HepG2 (cell line): Measurements from ENCODE around the gene HYAL1. TPM values are rescaled to one million over a fixed set of nuclear protein-coding genes. Genes with fewer than 3 reads are reported as not detected.

Experiments used
- ATAC-seq: fragments of 200-7000 bp; cut with Tn5 transposase; 3 replicates; pipeline ENCODE4 v1.9.1; 2020; ENCODE audit warnings: mild to moderate bottlenecking, moderate library complexity
- BruUV-seq: library from RNA; stranded (reverse); fragments of 400-500 nt; replicated peaks from 2 replicates; lab custom pipeline; 2021; lab: Mats Ljungman, UMichigan
- CTCF ChIA-PET: fragments of 300-600 bp; formaldehyde crosslinking; extraction: SDS; loops from one replicate; lab custom pipeline; 2021; ENCODE audit warnings: low total read pairs, inconsistent platforms, low intra/inter-chr PET ratio; lab: Yijun Ruan, JAX
- POLR2A ChIA-PET: fragments of 350-600 bp; sonication (Branson Sonifier 250); formaldehyde crosslinking; loops from one replicate; lab custom pipeline; 2020; ENCODE audit warnings: antibody characterized with exemption, inconsistent platforms; lab: Yijun Ruan, JAX
- DNase-seq: peaks from one replicate; pipeline ENCODE4 v3.0.0-alpha.2; 2015; ENCODE audit warnings: low spot score
- FAIRE-seq: peaks from 3 replicates; lab custom pipeline; 2011; peaks lifted over from hg19 to GRCh38; lab: Jason Lieb, UNC
- H2AFZ ChIP-seq: one replicate; pipeline ENCODE4 v1.6.1; 2011; ENCODE audit warnings: low read length, inconsistent platforms
- H3K27ac ChIP-seq: fragments of 300-600 bp; 3 replicates; pipeline ENCODE4 v1.8.0; 2011; ENCODE audit warnings: mixed run types, mild to moderate bottlenecking, mixed read lengths, low read length, inconsistent platforms; ENCODE audit not compliant: insufficient read depth; ENCODE audit errors: extremely low read length
- H3K27me3 ChIP-seq, 2 experiments: fragments of 200-600 bp in 1 of 2; 2 replicates in 1 of 2; 3 replicates in 1 of 2; pipeline versions ENCODE4 v1.6.0 to v1.8.0; 2011; ENCODE audit warnings: low read length in 2 of 2, mild to moderate bottlenecking in 2 of 2, moderate library complexity in 2 of 2, inconsistent platforms in 1 of 2; ENCODE audit not compliant: insufficient read depth in 2 of 2, control insufficient read depth in 1 of 2
- H3K36me3 ChIP-seq, 2 experiments: fragments of 200-600 bp in 1 of 2; replicated peaks in 1 of 2; 2 replicates in 1 of 2; 3 replicates in 1 of 2; pipeline versions ENCODE4 v1.5.1 to v1.8.0; 2011; ENCODE audit warnings: low read length in 2 of 2, inconsistent platforms in 1 of 2; ENCODE audit not compliant: insufficient read depth in 2 of 2, control insufficient read depth in 1 of 2
- H3K4me1 ChIP-seq: 2 replicates; pipeline ENCODE4 v1.5.1; 2012; ENCODE audit warnings: low read length, inconsistent platforms; ENCODE audit not compliant: insufficient read depth
- H3K4me2 ChIP-seq: 2 replicates; pipeline ENCODE4 v1.6.0; 2011; ENCODE audit warnings: low read depth, low read length, inconsistent platforms
- H3K4me3 ChIP-seq, 3 experiments: fragments of 200-600 bp in 1 of 3; sonication (generic), shearing (Covaris generic) in 1 of 3; replicated peaks in 1 of 3; 2 replicates each; pipeline ENCODE4 v1.5.1; 2011 to 2016; ENCODE audit warnings: low read length in 3 of 3, inconsistent platforms in 2 of 3, low read depth in 2 of 3, mild to moderate bottlenecking in 2 of 3, control low read depth in 1 of 3, mixed read lengths in 1 of 3; ENCODE audit not compliant: insufficient read depth in 1 of 3
- H3K79me2 ChIP-seq: one replicate; pipeline ENCODE4 v1.6.1; 2011; ENCODE audit warnings: low read length, inconsistent platforms; ENCODE audit not compliant: insufficient read depth
- H3K9ac ChIP-seq: 2 replicates; pipeline ENCODE4 v1.6.0; 2011; ENCODE audit warnings: mild to moderate bottlenecking, low read depth, low read length, inconsistent platforms; ENCODE audit not compliant: insufficient read depth
- H3K9me3 ChIP-seq: 2 replicates; pipeline ENCODE4 v1.5.1; 2012; ENCODE audit warnings: mild to moderate bottlenecking, low read length
- H4K20me1 ChIP-seq: 2 replicates; pipeline ENCODE4 v1.6.0; 2011; ENCODE audit warnings: inconsistent platforms, mild to moderate bottlenecking, low read length, moderate library complexity; ENCODE audit not compliant: insufficient read depth
- CBX5 ChIP-seq: sonication (generic); formaldehyde crosslinking; IDR thresholded peaks from 2 replicates; pipeline ENCODE4 v1.4.0; 2020; ENCODE audit warnings: missing genetic modification reagents, borderline replicate concordance
- HIVEP1 ChIP-seq: sonication (generic); formaldehyde crosslinking; IDR thresholded peaks from 2 replicates; pipeline ENCODE4 v1.4.0; 2020; ENCODE audit warnings: mild to moderate bottlenecking, missing genetic modification reagents
- HNRNPL ChIP-seq: fragments of 200-400 bp; formaldehyde crosslinking; IDR thresholded peaks from 2 replicates; pipeline ENCODE4 v1.6.1; 2017; ENCODE audit warnings: mild to moderate bottlenecking, low read depth, low read length
- HOXA3 ChIP-seq: sonication (generic); formaldehyde crosslinking; IDR thresholded peaks from 2 replicates; pipeline ENCODE4 v1.5.0; 2020; ENCODE audit warnings: missing genetic modification reagents
- NFKB2 ChIP-seq: sonication (generic); formaldehyde crosslinking; IDR thresholded peaks from 2 replicates; pipeline ENCODE4 v1.4.0; 2020; ENCODE audit warnings: missing genetic modification reagents, borderline replicate concordance
- TAF1 ChIP-seq: sonication (generic); formaldehyde crosslinking; IDR thresholded peaks from 2 replicates; pipeline ENCODE4 v1.4.0; 2020; ENCODE audit warnings: missing genetic modification reagents
- ZBTB42 ChIP-seq: sonication (generic); formaldehyde crosslinking; IDR thresholded peaks from 2 replicates; pipeline ENCODE4 v1.5.0; 2020; ENCODE audit warnings: mild to moderate bottlenecking, missing genetic modification reagents
- ZC3H13 ChIP-seq: sonication (generic); formaldehyde crosslinking; IDR thresholded peaks from 2 replicates; pipeline ENCODE4 v1.8.1; 2023; ENCODE audit warnings: mild to moderate bottlenecking, missing genetic modification reagents, moderate library complexity
- ZNF235 ChIP-seq: sonication (generic); formaldehyde crosslinking; IDR thresholded peaks from 2 replicates; pipeline ENCODE4 v1.8.1; 2023; ENCODE audit warnings: mild to moderate bottlenecking, missing genetic modification reagents, borderline replicate concordance
- ZNF253 ChIP-seq: sonication (generic); formaldehyde crosslinking; IDR thresholded peaks from 2 replicates; pipeline ENCODE4 v1.8.0; 2022; ENCODE audit warnings: mild to moderate bottlenecking, missing genetic modification reagents, borderline replicate concordance
- ZNF501 ChIP-seq: sonication (generic); formaldehyde crosslinking; IDR thresholded peaks from 2 replicates; pipeline ENCODE4 v1.5.1; 2020; ENCODE audit warnings: mild to moderate bottlenecking, moderate library complexity, missing genetic modification reagents
- ZNF564 ChIP-seq: sonication (generic); formaldehyde crosslinking; IDR thresholded peaks from 2 replicates; pipeline ENCODE4 v1.8.1; 2023; ENCODE audit warnings: mild to moderate bottlenecking, missing genetic modification reagents
- ZNF747 ChIP-seq: sonication (generic); formaldehyde crosslinking; IDR thresholded peaks from 2 replicates; pipeline ENCODE4 v1.8.1; 2023; ENCODE audit warnings: missing genetic modification reagents, mild to moderate bottlenecking, borderline replicate concordance
- ZNF772 ChIP-seq: sonication (generic); formaldehyde crosslinking; IDR thresholded peaks from 2 replicates; pipeline ENCODE4 v1.5.0; 2020; ENCODE audit warnings: mild to moderate bottlenecking, missing genetic modification reagents
- ZNF776 ChIP-seq: sonication (generic); formaldehyde crosslinking; IDR thresholded peaks from 2 replicates; pipeline ENCODE4 v1.4.0; 2020; ENCODE audit warnings: mild to moderate bottlenecking, missing genetic modification reagents
- ZZZ3 ChIP-seq: sonication (generic); formaldehyde crosslinking; IDR thresholded peaks from 2 replicates; pipeline ENCODE4 v1.4.0; 2020; ENCODE audit warnings: missing genetic modification reagents, mild to moderate bottlenecking, borderline replicate concordance
- WGBS: methylation state at CpG from one replicate; pipeline ENCODE4 v1.1.6; 2017; ENCODE audit warnings: low lambda C conversion rate; 5-methylcytosine and 5-hydroxymethylcytosine counted together
- in situ Hi-C: cut with HindIII; loops from 2 replicates; pipeline ENCODE4 v1.10.0; 2017; ENCODE audit warnings: low pct_unique_long_range_greater_than_20kb; ENCODE audit not compliant: extremely low pct_ligation_motif_present
- intact Hi-C: fragments of 100-400 bp; cut with micrococcal nuclease; formaldehyde crosslinking; loops from one replicate; pipeline ENCODE4 v1.10.0; 2022; ENCODE audit not compliant: unreplicated experiment
- polyA plus RNA-seq, 8 experiments: library from polyadenylated mRNA; depleted of rRNA in 3 of 8; stranded (reverse) in 7 of 8; unstranded in 1 of 8; fragments of >200 nt; fragmentation: Illumina TruSeq in 4 of 8; extraction: Trizol in 4 of 8; gene quantifications; 2 replicates each; pipeline versions ENCODE4 v1.2.1 to v1.2.3, GENCODE V29; 2011 to 2016; ENCODE audit warnings: low read depth in 4 of 8, missing spikeins in 1 of 8, mixed read lengths in 1 of 8; ENCODE audit not compliant: insufficient read depth in 1 of 8
- total RNA-seq, 5 experiments: library from RNA; depleted of rRNA; stranded (reverse); fragments of >200 nt; fragmentation: Illumina TruSeq; extraction: Trizol; gene quantifications; 2 replicates each; pipeline ENCODE4 v1.2.3, GENCODE V29; 2016; ENCODE audit warnings: low read depth in 1 of 5
- TF ChIP-seq, protein P1 (sequence below): sonication (generic); formaldehyde crosslinking; conservative IDR thresholded peaks from 2 replicates; pipeline ENCODE4 v1.8.0; 2022; ENCODE audit warnings: low read depth, missing genetic modification reagents
- TF ChIP-seq, protein P2 (sequence below): IDR thresholded peaks from 2 replicates; pipeline ENCODE4 v1.6.1; 2012; ENCODE audit warnings: low read length, improper control_type of control experiment
- TF ChIP-seq, protein P3 (sequence below): IDR thresholded peaks from 2 replicates; pipeline ENCODE4 v1.6.1; 2016; ENCODE audit warnings: low read depth, control low read depth

The HYAL1 gene
- total and polyA plus RNA-seq, 2 of the 13 experiments (the other 11 are each of a cell fraction or from before 2014, with no cell fraction given): 76.5 to 193 TPM

DNA sequence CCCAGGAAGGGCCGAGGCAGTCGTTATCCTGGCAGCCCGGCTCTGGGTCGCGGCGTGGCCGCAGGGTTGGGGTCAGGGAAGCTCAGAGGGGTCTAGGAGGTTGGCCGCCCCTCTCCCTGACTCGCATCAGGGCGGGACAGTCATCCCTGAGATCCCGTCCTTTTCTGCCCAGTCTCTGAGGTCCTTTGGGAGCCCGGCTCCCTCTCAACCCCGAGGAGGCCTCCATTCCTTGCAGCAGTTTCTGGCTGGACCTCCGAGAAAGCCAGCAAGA is 18.7 kb upstream of the HYAL1 start:
- Histone ChIP-seq H3K79me2 (peaks cover 30% of the 10 kb centered on the region), H3K9me3 (no peaks in the 10 kb centered on the region), H4K20me1 (no peaks in the 10 kb centered on the region), H3K27ac (peak overlapping the region; percentile 100), H3K4me2 (peak overlapping the region; percentile 94), H3K36me3 (peaks cover 12 to 36% of the 10 kb centered on the region in 2 experiments), H3K4me1 (peaks cover 79% of the 10 kb centered on the region), H3K4me3 (peak overlapping the region; percentile 28 to 91 (median 85); a peak in 5 of 6 replicates), H2AFZ (no peak overlapping the region), H3K9ac (peak overlapping the region; percentile 99), H3K27me3 (no peaks in the 10 kb centered on the region; a peak in 1 of 5 replicates)
- ATAC-seq (no peak), DNase-seq (no peak), FAIRE-seq (no peak)
- intact Hi-C loops (no loop called here), in situ Hi-C loops (loop anchor here (5.0 kb wide), 1 partner anchor 60 kb away; no protein-coding TSS in a partner anchor)
- BruUV-seq: no TSS peak
- ChIA-PET CTCF (interaction anchor here (0.9 to 2.3 kb wide), 3 partner anchors 19 to 95 kb away, joined by 3 to 15 read pairs (median 3); partner anchors contain the start of genes HYAL1, HYAL3 and NAA80), POLR2A (interaction anchor here (0.8 to 13.0 kb wide), 10 partner anchors 14 to 126 kb away, joined by 3 to 222 read pairs (median 8); partner anchors contain the start of genes GNAI2, HYAL1, HYAL3 and IFRD2)
- WGBS: 60% methylated on average over 1 of the region's 14 CpGs
- TF ChIP-seq ZNF501 (peak; percentile 7; the same call in 1 of the 2 replicates), CBX5 (peak; percentile 26; the same call in 1 of the 2 replicates), HIVEP1 (CRISPR knock-in tag) (peak; percentile 19; the same call in 1 of the 2 replicates), ZNF776 (CRISPR knock-in tag) (0 out of 2 replicates have a peak, but pooled peaks have one; percentile 59), HNRNPL (0 out of 2 replicates have a peak, but pooled peaks have one; percentile 36), ZZZ3 (CRISPR knock-in tag) (no peak), ZC3H13 (CRISPR knock-in tag) (no peak), TAF1 (CRISPR knock-in tag) (peak; percentile 51), ZNF747 (CRISPR knock-in tag) (0 out of 2 replicates have a peak, but pooled peaks have one; percentile 42), ZNF772 (CRISPR knock-in tag) (0 out of 2 replicates have a peak, but pooled peaks have one; percentile 31), HOXA3 (CRISPR knock-in tag) (peak; percentile 8; the same call in 1 of the 2 replicates), ZBTB42 (CRISPR knock-in tag) (peak; percentile 14; the same call in 1 of the 2 replicates), ZNF564 (CRISPR knock-in tag) (0 out of 2 replicates have a peak, but pooled peaks have one; percentile 17), ZNF235 (0 out of 2 replicates have a peak, but pooled peaks have one; percentile 52), ZNF253 (CRISPR knock-in tag) (no peak), NFKB2 (0 out of 2 replicates have a peak, but pooled peaks have one; percentile 3)
- TF ChIP-seq, protein P1, sequence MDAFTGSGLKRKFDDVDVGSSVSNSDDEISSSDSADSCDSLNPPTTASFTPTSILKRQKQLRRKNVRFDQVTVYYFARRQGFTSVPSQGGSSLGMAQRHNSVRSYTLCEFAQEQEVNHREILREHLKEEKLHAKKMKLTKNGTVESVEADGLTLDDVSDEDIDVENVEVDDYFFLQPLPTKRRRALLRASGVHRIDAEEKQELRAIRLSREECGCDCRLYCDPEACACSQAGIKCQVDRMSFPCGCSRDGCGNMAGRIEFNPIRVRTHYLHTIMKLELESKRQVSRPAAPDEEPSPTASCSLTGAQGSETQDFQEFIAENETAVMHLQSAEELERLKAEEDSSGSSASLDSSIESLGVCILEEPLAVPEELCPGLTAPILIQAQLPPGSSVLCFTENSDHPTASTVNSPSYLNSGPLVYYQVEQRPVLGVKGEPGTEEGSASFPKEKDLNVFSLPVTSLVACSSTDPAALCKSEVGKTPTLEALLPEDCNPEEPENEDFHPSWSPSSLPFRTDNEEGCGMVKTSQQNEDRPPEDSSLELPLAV (CRISPR knock-in tag): no peak
- TF ChIP-seq, protein P2, sequence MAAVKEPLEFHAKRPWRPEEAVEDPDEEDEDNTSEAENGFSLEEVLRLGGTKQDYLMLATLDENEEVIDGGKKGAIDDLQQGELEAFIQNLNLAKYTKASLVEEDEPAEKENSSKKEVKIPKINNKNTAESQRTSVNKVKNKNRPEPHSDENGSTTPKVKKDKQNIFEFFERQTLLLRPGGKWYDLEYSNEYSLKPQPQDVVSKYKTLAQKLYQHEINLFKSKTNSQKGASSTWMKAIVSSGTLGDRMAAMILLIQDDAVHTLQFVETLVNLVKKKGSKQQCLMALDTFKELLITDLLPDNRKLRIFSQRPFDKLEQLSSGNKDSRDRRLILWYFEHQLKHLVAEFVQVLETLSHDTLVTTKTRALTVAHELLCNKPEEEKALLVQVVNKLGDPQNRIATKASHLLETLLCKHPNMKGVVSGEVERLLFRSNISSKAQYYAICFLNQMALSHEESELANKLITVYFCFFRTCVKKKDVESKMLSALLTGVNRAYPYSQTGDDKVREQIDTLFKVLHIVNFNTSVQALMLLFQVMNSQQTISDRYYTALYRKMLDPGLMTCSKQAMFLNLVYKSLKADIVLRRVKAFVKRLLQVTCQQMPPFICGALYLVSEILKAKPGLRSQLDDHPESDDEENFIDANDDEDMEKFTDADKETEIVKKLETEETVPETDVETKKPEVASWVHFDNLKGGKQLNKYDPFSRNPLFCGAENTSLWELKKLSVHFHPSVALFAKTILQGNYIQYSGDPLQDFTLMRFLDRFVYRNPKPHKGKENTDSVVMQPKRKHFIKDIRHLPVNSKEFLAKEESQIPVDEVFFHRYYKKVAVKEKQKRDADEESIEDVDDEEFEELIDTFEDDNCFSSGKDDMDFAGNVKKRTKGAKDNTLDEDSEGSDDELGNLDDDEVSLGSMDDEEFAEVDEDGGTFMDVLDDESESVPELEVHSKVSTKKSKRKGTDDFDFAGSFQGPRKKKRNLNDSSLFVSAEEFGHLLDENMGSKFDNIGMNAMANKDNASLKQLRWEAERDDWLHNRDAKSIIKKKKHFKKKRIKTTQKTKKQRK: no peak
- TF ChIP-seq, protein P3, sequence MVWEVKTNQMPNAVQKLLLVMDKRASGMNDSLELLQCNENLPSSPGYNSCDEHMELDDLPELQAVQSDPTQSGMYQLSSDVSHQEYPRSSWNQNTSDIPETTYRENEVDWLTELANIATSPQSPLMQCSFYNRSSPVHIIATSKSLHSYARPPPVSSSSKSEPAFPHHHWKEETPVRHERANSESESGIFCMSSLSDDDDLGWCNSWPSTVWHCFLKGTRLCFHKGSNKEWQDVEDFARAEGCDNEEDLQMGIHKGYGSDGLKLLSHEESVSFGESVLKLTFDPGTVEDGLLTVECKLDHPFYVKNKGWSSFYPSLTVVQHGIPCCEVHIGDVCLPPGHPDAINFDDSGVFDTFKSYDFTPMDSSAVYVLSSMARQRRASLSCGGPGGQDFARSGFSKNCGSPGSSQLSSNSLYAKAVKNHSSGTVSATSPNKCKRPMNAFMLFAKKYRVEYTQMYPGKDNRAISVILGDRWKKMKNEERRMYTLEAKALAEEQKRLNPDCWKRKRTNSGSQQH (CRISPR knock-in tag): 0 out of 2 replicates have a peak, but pooled peaks have one; percentile 0
